Mucosa of gallbladder (tissue), 1 donor: ENCODE results near the gene PTCD2. TPM values are rescaled to one million over a fixed set of nuclear protein-coding genes. Genes with fewer than 3 reads are reported as not detected.

Experiments
- DNase-seq: peaks from one replicate; pipeline ENCODE4 v3.0.0-alpha.2; 2020; ENCODE audit warnings: low spot score
- total RNA-seq: library from RNA; stranded (reverse); gene quantifications from one replicate; pipeline ENCODE4 v1.2.1, GENCODE V29; 2021
- donor health status: DM: no; HTN: no; CAD: no.

Gene PTCD2
- total RNA-seq, 1 donor from 2014 or later = 7.7 TPM

DNA sequence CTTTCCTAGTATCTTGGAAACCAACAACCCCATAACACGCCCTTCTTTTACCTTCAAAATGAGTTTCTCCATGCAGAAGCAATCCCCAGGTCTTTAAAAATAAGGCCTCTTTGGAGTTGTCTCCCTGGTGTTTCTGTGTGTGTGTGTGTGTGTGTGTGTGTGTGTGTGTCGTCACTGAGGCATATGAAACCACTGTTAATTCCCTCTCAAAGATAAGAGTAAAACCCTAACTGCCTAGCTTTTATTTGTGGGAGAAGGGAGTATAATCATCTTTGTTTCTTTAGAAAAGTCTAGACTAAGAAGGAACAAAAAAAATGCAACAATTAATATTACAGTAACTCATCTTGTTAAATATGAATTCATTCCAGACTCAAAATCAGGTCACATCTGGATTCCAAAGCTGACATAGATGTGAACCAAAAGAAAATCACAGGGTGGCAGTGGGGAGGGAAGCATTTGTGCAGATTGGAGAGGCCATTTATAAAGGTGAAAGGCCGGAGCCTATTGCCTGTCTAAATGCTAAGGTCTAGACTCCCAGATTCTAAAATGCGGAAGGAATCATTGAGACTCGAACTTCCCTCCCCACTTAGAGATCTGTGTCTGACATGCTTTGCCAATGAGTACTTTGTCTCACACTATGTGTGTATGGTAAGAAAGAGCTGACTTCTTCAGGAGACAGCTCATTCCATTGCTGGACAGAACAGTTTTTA lies 95.6 kb downstream of the PTCD2 start:
- no peak for DNase-seq

GRCh38 chr5:72417333-72418062 lies 97.3 kb downstream of the PTCD2 start:
- no peak for DNase-seq

Other genes with a start within 250 kb of the PTCD2 start
- 81.3 TPM for gene MAP1B, start 212.9 kb upstream of the PTCD2 start, total RNA-seq
- gene MRPS27, start 133 bp upstream of the PTCD2 start, total RNA-seq = 35.3 TPM
- gene ZNF366, start 187.0 kb downstream of the PTCD2 start, total RNA-seq = 3.1 TPM